ENCODE results near the gene EPHA3. TPM values are rescaled to one million over a fixed set of nuclear protein-coding genes. Genes with fewer than 3 reads are reported as not detected.

Gene EPHA3
- total RNA-seq, 1 donor: 10.9 TPM

DNA sequence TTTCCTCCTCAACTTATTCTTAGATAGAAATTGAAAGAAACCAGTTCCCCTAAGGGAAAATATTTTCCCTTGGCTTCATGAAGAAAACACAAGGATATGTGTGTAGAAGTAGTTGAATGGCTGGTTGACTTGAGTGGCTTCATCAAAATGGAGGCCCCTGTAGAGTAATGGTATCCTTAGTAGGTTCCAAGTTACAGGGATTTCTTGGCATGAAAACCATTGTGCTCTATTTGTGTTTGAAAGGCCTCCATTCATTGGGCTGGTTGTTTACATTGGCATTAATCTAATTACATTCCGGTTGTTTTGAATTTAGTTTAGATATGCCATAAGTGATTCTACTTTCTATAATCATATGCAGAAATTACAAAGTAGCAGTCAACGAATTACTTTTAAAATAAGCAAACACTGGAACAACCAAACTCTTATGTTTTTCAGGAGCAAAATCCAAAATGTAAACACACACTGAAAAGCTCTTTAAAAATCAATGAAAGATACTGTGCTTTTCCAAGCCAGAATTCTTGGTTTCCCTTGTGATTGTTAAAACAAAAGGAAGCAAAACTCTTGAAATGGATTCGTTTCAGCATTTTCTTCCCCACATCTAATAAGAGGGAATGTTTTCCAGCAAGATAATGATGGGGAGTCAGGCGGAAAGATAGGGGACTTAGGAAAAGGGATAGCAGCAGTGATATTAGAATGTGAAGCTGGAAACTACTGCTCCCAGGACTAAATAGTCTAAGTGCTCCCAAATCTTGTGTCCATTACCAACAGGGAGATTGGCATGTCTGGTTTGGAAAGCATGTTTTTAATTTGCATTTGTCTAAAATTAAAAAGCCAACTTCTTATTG is 77.0 kb downstream of the EPHA3 start:
- Histone ChIP-seq H3K36me3 (ENCODE audit: insufficient read depth, low read length) (no peaks in the 10 kb centered on the region), H3K79me2 (ENCODE audit: insufficient read depth, low read length) (no peaks in the 10 kb centered on the region), H2AFZ (ENCODE audit: low read length) (peak overlapping the region; percentile 56), H3K4me1 (ENCODE audit: insufficient read depth, low read length) (peaks cover 14% of the 10 kb centered on the region), H3K27me3 (ENCODE audit: insufficient read depth, low read length) (no peaks in the 10 kb centered on the region), H3K4me3 (ENCODE audit: insufficient read depth, low read length) (no peak overlapping the region), H3K27ac (ENCODE audit: low read depth, low read length) (no peak overlapping the region), H3K9me3 (ENCODE audit: low read depth, low read length) (no peaks in the 10 kb centered on the region), H4K20me1 (ENCODE audit: insufficient read depth, low read length) (no peaks in the 10 kb centered on the region), H3K4me2 (ENCODE audit: insufficient read depth, low read length) (no peak overlapping the region)
- no peak for DNase-seq (ENCODE audit: insufficient read length, low spot score, missing footprints)
- TF ChIP-seq, protein P1, sequence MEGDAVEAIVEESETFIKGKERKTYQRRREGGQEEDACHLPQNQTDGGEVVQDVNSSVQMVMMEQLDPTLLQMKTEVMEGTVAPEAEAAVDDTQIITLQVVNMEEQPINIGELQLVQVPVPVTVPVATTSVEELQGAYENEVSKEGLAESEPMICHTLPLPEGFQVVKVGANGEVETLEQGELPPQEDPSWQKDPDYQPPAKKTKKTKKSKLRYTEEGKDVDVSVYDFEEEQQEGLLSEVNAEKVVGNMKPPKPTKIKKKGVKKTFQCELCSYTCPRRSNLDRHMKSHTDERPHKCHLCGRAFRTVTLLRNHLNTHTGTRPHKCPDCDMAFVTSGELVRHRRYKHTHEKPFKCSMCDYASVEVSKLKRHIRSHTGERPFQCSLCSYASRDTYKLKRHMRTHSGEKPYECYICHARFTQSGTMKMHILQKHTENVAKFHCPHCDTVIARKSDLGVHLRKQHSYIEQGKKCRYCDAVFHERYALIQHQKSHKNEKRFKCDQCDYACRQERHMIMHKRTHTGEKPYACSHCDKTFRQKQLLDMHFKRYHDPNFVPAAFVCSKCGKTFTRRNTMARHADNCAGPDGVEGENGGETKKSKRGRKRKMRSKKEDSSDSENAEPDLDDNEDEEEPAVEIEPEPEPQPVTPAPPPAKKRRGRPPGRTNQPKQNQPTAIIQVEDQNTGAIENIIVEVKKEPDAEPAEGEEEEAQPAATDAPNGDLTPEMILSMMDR (IDR thresholded peaks at IDR 0.05; ENCODE audit: extremely low read depth, low read depth, low read length): no peak

DNA sequence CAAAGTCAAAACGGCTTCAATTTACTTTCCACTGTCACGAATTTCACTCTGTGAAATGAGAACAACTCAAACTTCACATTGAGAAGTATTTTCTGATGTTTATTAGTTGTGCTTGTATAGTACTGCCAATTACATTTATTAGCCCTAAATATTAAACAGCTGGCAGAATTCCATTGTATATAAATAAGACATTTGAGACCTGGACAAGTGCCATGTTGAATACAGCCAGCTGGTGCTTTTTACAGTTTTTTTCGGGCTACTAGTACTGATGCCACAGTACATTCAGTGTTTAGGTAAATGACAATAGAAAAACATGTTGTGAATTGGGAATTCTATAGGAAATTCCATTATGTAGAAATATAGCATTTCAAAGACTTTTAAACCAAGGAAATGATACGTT is 79.0 kb downstream of the EPHA3 start:
- TF ChIP-seq, protein P1 (IDR thresholded peaks at IDR 0.05; ENCODE audit: extremely low read depth, low read depth, low read length): no peak
- Histone ChIP-seq H3K27ac (ENCODE audit: low read depth, low read length) (no peak overlapping the region), H3K36me3 (ENCODE audit: insufficient read depth, low read length) (no peaks in the 10 kb centered on the region), H3K4me2 (ENCODE audit: insufficient read depth, low read length) (no peak overlapping the region), H3K4me1 (ENCODE audit: insufficient read depth, low read length) (no peaks in the 10 kb centered on the region), H3K79me2 (ENCODE audit: insufficient read depth, low read length) (no peaks in the 10 kb centered on the region), H3K4me3 (ENCODE audit: insufficient read depth, low read length) (no peak overlapping the region), H2AFZ (ENCODE audit: low read length) (no peak overlapping the region), H4K20me1 (ENCODE audit: insufficient read depth, low read length) (no peaks in the 10 kb centered on the region), H3K9me3 (ENCODE audit: low read depth, low read length) (no peaks in the 10 kb centered on the region), H3K27me3 (ENCODE audit: insufficient read depth, low read length) (no peaks in the 10 kb centered on the region)
- no peak for DNase-seq (ENCODE audit: insufficient read length, low spot score, missing footprints)

DNA sequence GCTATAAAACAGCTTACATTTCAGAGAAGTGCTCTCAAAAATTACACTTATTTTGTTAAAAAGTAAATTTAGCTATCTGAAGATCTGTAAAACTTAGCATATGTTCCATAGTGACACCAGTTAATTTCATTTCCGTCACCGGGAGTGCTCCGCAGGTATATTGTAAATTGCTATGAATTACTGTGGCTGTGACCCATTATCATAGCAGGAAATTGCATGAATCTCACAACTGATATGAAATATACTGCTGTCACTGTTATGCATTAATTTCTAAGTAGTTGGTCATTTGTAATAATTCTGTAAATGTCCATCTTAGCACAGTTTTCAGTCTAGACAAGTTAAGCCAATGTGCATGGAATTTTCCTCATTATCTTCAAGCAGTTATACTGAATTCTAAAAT is 91.2 kb downstream of the EPHA3 start:
- no peak overlapping the region for H3K4me3 ChIP-seq (ENCODE audit: insufficient read depth, low read length)
- H3K9me3 ChIP-seq (ENCODE audit: low read depth, low read length): no peaks in the 10 kb centered on the region
- DNase-seq (ENCODE audit: insufficient read length, low spot score, missing footprints): no peak
- H2AFZ ChIP-seq (ENCODE audit: low read length): no peak overlapping the region
- H3K27ac ChIP-seq (ENCODE audit: low read depth, low read length): no peak overlapping the region
- H3K79me2 ChIP-seq (ENCODE audit: insufficient read depth, low read length): no peaks in the 10 kb centered on the region
- H4K20me1 ChIP-seq (ENCODE audit: insufficient read depth, low read length): no peaks in the 10 kb centered on the region
- H3K4me2 ChIP-seq (ENCODE audit: insufficient read depth, low read length): no peak overlapping the region
- H3K4me1 ChIP-seq (ENCODE audit: insufficient read depth, low read length): no peaks in the 10 kb centered on the region
- TF ChIP-seq, protein P1 (IDR thresholded peaks at IDR 0.05; ENCODE audit: extremely low read depth, low read depth, low read length): no peak
- H3K27me3 ChIP-seq (ENCODE audit: insufficient read depth, low read length): no peaks in the 10 kb centered on the region
- H3K36me3 ChIP-seq (ENCODE audit: insufficient read depth, low read length): no peaks in the 10 kb centered on the region

DNA sequence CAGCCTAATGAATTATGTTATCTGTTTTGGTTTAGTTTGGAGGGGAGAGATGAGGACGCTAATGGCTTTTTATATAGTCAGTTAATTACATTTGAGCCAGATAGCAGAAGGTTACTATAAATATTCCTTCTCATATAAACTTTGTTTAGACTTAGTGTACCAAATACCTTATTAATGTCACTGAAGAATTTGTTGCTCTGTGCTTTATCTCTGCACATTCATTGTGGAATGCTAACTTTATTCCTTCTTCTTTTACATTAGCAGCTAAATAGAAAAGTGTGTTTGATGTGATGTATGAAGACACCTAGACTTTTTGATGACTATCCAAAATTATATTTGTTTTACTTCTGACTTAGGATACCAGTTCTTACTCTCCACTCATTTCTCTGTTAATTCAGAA is 105.2 kb downstream of the EPHA3 start:
- no peak for DNase-seq (ENCODE audit: insufficient read length, low spot score, missing footprints)

More for the DNA sequence above, 105.2 kb downstream of the EPHA3 start:
- H3K36me3 ChIP-seq (ENCODE audit: insufficient read depth, low read length): no peaks in the 10 kb centered on the region
- no peaks in the 10 kb centered on the region for H3K9me3 ChIP-seq (ENCODE audit: low read depth, low read length)
- H2AFZ ChIP-seq (ENCODE audit: low read length): no peak overlapping the region
- no peak overlapping the region for H3K27ac ChIP-seq (ENCODE audit: low read depth, low read length)
- H4K20me1 ChIP-seq (ENCODE audit: insufficient read depth, low read length): no peaks in the 10 kb centered on the region
- H3K4me3 ChIP-seq (ENCODE audit: insufficient read depth, low read length): no peak overlapping the region
- no peaks in the 10 kb centered on the region for H3K27me3 ChIP-seq (ENCODE audit: insufficient read depth, low read length)
- no peak overlapping the region for H3K4me2 ChIP-seq (ENCODE audit: insufficient read depth, low read length)
- TF ChIP-seq, protein P1 (IDR thresholded peaks at IDR 0.05; ENCODE audit: extremely low read depth, low read depth, low read length): no peak
- no peaks in the 10 kb centered on the region for H3K4me1 ChIP-seq (ENCODE audit: insufficient read depth, low read length)
- no peaks in the 10 kb centered on the region for H3K79me2 ChIP-seq (ENCODE audit: insufficient read depth, low read length)

All from osteoblast (primary cell).